Right lobe of liver (tissue), 6 donors: ENCODE results near the gene MYOF. TPM values are rescaled to one million over a fixed set of nuclear protein-coding genes. Genes with fewer than 3 reads are reported as not detected.

Experiments used
- ATAC-seq, 4 donors: fragments of 200-7000 bp; cut with Tn5 transposase; one replicate each; pipeline ENCODE4 v1.9.1; 2020; ENCODE audit warnings: mild to moderate bottlenecking in 4 of 4, moderate library complexity in 4 of 4
- DNase-seq, 3 donors: peaks; one replicate each; pipeline ENCODE4 v3.0.0-alpha.2; 2020
- H3K27ac ChIP-seq, 3 donors: fragments of 200-600 bp; one replicate each; pipeline ENCODE4 v1.8.0; 2022
- H3K27me3 ChIP-seq, 2 donors: fragments of 200-600 bp; one replicate each; pipeline ENCODE4 v1.8.0; 2022
- H3K36me3 ChIP-seq, 4 donors: fragments of 200-600 bp; sonication (generic) in 1 of 4; one replicate each; pipeline versions ENCODE4 v1.5.1 to v1.8.0; 2017 to 2022; ENCODE audit warnings: control low read depth in 1 of 4
- H3K4me1 ChIP-seq, 4 donors: fragments of 200-600 bp; sonication (generic) in 1 of 4; one replicate each; pipeline versions ENCODE4 v1.5.1 to v1.8.0; 2017 to 2022; ENCODE audit warnings: control low read depth in 1 of 4
- H3K4me3 ChIP-seq, 3 donors: fragments of 200-600 bp; one replicate each; pipeline ENCODE4 v1.8.0; 2022
- H3K9me3 ChIP-seq, 4 donors: fragments of 200-600 bp; sonication (generic) in 1 of 4; one replicate each; pipeline versions ENCODE4 v1.5.1 to v1.8.0; 2017 to 2022; ENCODE audit warnings: control low read depth in 1 of 4
- CTCF ChIP-seq, 4 donors: fragments of 200-600 bp in 3 of 4; fragments of 450-650 bp in 1 of 4; IDR thresholded peaks; one replicate each; pipeline versions ENCODE4 v1.5.1 to v1.8.0; 2016 to 2022; ENCODE audit warnings: antibody characterized with exemption in 4 of 4, mild to moderate bottlenecking in 2 of 4
- POLR2A ChIP-seq: fragments of 450-650 bp; IDR thresholded peaks from one replicate; pipeline ENCODE4 v1.6.1; 2017; ENCODE audit warnings: antibody characterized with exemption, mild to moderate bottlenecking
- WGBS: methylation state at CpG from one replicate; pipeline ENCODE4 v1.1.6; 2018; ENCODE audit warnings: low coverage, low lambda C conversion rate; ENCODE audit not compliant: insufficient coverage; ENCODE audit errors: missing lambda C conversion rate; 5-methylcytosine and 5-hydroxymethylcytosine counted together
- intact Hi-C, 2 donors: fragments of 100-400 bp; cut with DNase I; formaldehyde crosslinking; loops; one replicate each; pipeline versions ENCODE4 v1.11.2 to v1.14.1; 2022
- total RNA-seq, 6 experiments: library from RNA; depleted of rRNA in 2 of 6; stranded (reverse); fragments of >200 nt in 2 of 6; fragmentation: NEBNext Ultra II Directional in 3 of 6; extraction: Animal tissue kit (Norgen Biotek cat#: 25700) in 3 of 6; gene quantifications; one replicate each; pipeline versions ENCODE4 v1.1.0 to v1.2.4, GENCODE V29; 2016 to 2023
- donor health status: DM: no; HTN: yes; CAD: no.
- donor health status: DM: no; HTN: no; CAD: no.
- donor health status: DM: no; HTN: no; CAD: no.
- donor health status: DM: no; HTN: yes; CAD: no.
- donor health status: DM: no; HTN: yes; CAD: no.

Gene MYOF
- total RNA-seq, 6 experiments from 2014 or later = 1.9 to 14.6 (median 3.2) TPM

- no peak for DNase-seq
- no peaks in the 10 kb centered on the region for H3K27me3 ChIP-seq
- no peak overlapping the region for H3K4me3 ChIP-seq
- intact Hi-C loops = loop anchor here in 1 of 2 donors (10.0 kb wide), 1 partner anchor 260 kb away; no protein-coding TSS in a partner anchor
- 64% methylated on average over 2 of the region's 3 CpGs for WGBS
- no peaks in the 10 kb centered on the region for H3K4me1 ChIP-seq
- H3K36me3 ChIP-seq = peaks cover 0 to 2% (median 0%) of the 10 kb centered on the region in 4 donors
- TF ChIP-seq POLR2A = no peak
- TF ChIP-seq CTCF (IDR thresholded peaks at IDR 0.05) = no peak
- H3K27ac ChIP-seq = no peak overlapping the region
- ATAC-seq = no peak
- H3K9me3 ChIP-seq = no peaks in the 10 kb centered on the region
Observed at GRCh38 chr10:93344691-93345090, 137.4 kb downstream of the MYOF start.

DNA sequence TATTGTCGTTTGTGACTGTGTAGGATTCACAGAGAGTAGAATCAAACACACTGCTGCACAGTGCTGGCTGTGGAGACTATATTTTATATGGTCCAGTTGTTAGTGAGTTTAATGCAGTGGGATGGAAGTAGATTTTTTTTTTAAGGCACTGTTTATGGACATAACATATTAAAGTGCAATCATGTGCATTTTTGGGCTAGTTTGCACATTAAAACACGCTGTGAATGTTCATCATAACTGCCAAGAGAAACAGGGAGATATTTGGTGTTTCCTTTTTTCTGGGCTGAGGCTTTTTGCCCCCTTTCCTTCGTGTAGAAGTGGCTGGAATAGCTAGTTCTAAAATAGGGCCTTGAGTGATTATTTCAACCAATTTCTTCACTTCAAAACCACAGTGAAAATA lies 139.2 kb downstream of the MYOF start:
- DNase-seq (no peak), ATAC-seq (no peak)
- H3K27me3 ChIP-seq = no peaks in the 10 kb centered on the region
- H3K4me3 ChIP-seq = no peak overlapping the region
- H3K27ac ChIP-seq = no peak overlapping the region
- no peak for TF ChIP-seq CTCF (IDR thresholded peaks at IDR 0.05)
- TF ChIP-seq POLR2A = no peak
- intact Hi-C loops = loop anchor here in 1 of 2 donors (10.0 kb wide), 1 partner anchor 258 kb away; no protein-coding TSS in a partner anchor
- WGBS = 53% methylated on average over 3 of the region's 3 CpGs
- no peaks in the 10 kb centered on the region for H3K4me1 ChIP-seq
- H3K9me3 ChIP-seq = no peaks in the 10 kb centered on the region
- H3K36me3 ChIP-seq = peaks cover 0 to 2% (median 0%) of the 10 kb centered on the region in 4 donors

DNA sequence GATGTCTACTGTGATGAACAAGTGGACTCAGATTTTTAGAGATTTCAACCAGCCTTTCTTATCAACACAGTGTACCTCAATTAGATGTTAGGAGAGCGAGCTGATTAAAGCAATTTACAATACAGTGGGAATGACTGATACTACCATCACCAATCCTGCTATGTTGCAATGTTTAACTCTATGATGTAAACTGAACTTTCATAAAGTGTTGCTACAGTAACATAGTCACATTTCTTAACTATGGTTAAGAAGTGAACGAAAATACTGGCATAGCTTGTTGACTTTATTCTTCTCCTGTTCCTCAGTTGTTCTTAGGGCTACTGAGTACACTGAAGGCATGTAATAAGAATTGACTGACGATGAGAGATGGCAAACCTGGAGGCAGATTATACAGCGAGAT lies 139.8 kb downstream of the MYOF start:
- Histone ChIP-seq H3K4me3 (no peak overlapping the region), H3K27ac (no peak overlapping the region), H3K4me1 (no peaks in the 10 kb centered on the region), H3K36me3 (peaks cover 0 to 2% (median 0%) of the 10 kb centered on the region in 4 donors), H3K27me3 (no peaks in the 10 kb centered on the region), H3K9me3 (no peaks in the 10 kb centered on the region)
- WGBS = 74% methylated on average over 4 of the region's 4 CpGs
- no peak for TF ChIP-seq CTCF (IDR thresholded peaks at IDR 0.05)
- TF ChIP-seq POLR2A = no peak
- ATAC-seq (no peak), DNase-seq (no peak)
- intact Hi-C loops = loop anchor here in 1 of 2 donors (10.0 kb wide), 1 partner anchor 258 kb away; no protein-coding TSS in a partner anchor

DNA sequence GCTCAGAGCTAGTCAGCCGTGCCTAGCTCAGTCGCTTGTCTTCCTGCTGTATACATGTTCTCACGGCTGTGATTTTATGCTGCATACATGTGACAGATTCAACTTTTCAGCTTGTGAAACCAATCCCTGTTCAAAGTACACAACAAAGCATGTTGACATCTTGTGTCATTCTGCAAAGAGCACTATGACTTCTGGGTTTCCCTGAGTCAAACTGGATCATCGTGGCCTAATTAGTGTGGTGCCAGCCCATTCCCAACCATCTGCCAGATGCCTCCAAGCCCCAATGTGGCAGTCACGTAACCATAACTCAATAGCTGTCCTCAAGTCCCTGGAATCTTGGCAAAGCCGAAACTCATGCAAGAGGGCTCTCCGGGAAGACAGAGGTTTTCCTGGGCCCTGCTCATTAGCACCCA lies 144.8 kb downstream of the MYOF start:
- intact Hi-C loops = no loop called here
- TF ChIP-seq POLR2A (no peak), CTCF (IDR thresholded peaks at IDR 0.05) (no peak)
- Histone ChIP-seq H3K36me3 (no peaks in the 10 kb centered on the region), H3K4me3 (no peak overlapping the region), H3K9me3 (no peaks in the 10 kb centered on the region), H3K4me1 (no peaks in the 10 kb centered on the region), H3K27me3 (no peaks in the 10 kb centered on the region), H3K27ac (no peak overlapping the region)
- ATAC-seq (peak; percentile 63 to 94 (median 70)), DNase-seq (no peak)
- WGBS = 44% methylated on average over 5 of the region's 7 CpGs

DNA sequence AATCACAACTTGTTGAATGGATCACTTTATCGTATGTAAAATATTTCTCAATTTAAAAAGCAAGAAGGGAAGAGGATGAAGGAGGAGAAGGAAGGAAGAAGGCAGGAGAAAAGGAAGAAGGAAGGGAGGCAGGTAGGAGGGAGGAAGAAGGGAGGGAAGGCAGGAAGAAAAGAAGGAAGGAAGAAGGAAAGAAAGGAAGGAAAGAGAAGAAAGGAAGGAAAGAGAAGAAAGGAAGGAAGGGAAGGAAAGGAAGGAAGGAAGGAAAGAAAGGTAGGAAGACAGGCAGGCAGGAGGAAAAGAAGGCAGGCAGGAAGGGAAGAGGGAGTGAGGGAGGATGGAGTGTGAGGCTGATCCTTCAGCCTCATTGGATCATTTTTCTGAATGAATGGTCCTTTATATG lies 145.5 kb downstream of the MYOF start:
- ATAC-seq = no peak
- no peak overlapping the region for H3K27ac ChIP-seq
- intact Hi-C loops = no loop called here
- TF ChIP-seq POLR2A (no peak), CTCF (IDR thresholded peaks at IDR 0.05) (no peak)
- no peaks in the 10 kb centered on the region for H3K4me1 ChIP-seq
- no peak overlapping the region for H3K4me3 ChIP-seq
- 100% methylated on average over 1 of the region's 1 CpG for WGBS
- no peaks in the 10 kb centered on the region for H3K27me3 ChIP-seq
- H3K9me3 ChIP-seq = no peaks in the 10 kb centered on the region
- DNase-seq = no peak
- H3K36me3 ChIP-seq = no peaks in the 10 kb centered on the region
